ENCODE results near the gene SLC14A1. TPM values are rescaled to one million over a fixed set of nuclear protein-coding genes. Genes with fewer than 3 reads are reported as not detected.

Gene SLC14A1
- total and polyA plus RNA-seq, 10 donors, result 3.4 to 26.0 (median 9.2) TPM

- no peak overlapping the region for H3K27ac ChIP-seq
- TF ChIP-seq POLR2AphosphoS5 (IDR thresholded peaks at IDR 0.05) (no peak), POLR2A (IDR thresholded peaks at IDR 0.05) (no peak), CTCF (IDR thresholded peaks at IDR 0.05 in 8 of 11, conservative IDR thresholded peaks at IDR 0.05 in 3 of 11) (no peak)
- intact Hi-C loops (cut with DNase I; ENCODE audit: low total_unique reads), result no loop called here
- no peaks in the 10 kb centered on the region for H3K27me3 ChIP-seq (replicated peaks in 1 of 7)
- peaks cover 0 to 21% (median 1%) of the 10 kb centered on the region in 6 donors for H3K4me1 ChIP-seq
- H3K9me3 ChIP-seq, result no peaks in the 10 kb centered on the region
- no peaks in the 10 kb centered on the region for H3K36me3 ChIP-seq
- DNase-seq, result no peak
- no peak overlapping the region for H3K4me3 ChIP-seq
- 76 to 87% (median 83%) methylated on average over 6 of the region's 6 CpGs for WGBS, 5 donors
These were observed 43.8 kb upstream of the SLC14A1 start for GRCh38 chr18:45680066-45680690.

- TF ChIP-seq POLR2AphosphoS5 (IDR thresholded peaks at IDR 0.05) (no peak), POLR2A (IDR thresholded peaks at IDR 0.05) (no peak), CTCF (IDR thresholded peaks at IDR 0.05 in 8 of 11, conservative IDR thresholded peaks at IDR 0.05 in 3 of 11) (no peak)
- H3K36me3 ChIP-seq, result no peaks in the 10 kb centered on the region
- H3K4me1 ChIP-seq, result peaks cover 10 to 41% (median 18%) of the 10 kb centered on the region in 6 donors
- H3K9me3 ChIP-seq, result no peaks in the 10 kb centered on the region
- H3K27ac ChIP-seq, result peak overlapping the region in 1 of 8 donors; percentile 31
- no peaks in the 10 kb centered on the region for H3K27me3 ChIP-seq (replicated peaks in 1 of 7)
- 82 to 88% (median 85%) methylated on average over 8 of the region's 8 CpGs for WGBS, 5 donors
- no peak overlapping the region for H3K4me3 ChIP-seq
- DNase-seq, result no peak
- intact Hi-C loops (cut with DNase I; ENCODE audit: low total_unique reads), result no loop called here
These were observed 41.8 kb upstream of the SLC14A1 start for GRCh38 chr18:45682181-45682580.

DNA sequence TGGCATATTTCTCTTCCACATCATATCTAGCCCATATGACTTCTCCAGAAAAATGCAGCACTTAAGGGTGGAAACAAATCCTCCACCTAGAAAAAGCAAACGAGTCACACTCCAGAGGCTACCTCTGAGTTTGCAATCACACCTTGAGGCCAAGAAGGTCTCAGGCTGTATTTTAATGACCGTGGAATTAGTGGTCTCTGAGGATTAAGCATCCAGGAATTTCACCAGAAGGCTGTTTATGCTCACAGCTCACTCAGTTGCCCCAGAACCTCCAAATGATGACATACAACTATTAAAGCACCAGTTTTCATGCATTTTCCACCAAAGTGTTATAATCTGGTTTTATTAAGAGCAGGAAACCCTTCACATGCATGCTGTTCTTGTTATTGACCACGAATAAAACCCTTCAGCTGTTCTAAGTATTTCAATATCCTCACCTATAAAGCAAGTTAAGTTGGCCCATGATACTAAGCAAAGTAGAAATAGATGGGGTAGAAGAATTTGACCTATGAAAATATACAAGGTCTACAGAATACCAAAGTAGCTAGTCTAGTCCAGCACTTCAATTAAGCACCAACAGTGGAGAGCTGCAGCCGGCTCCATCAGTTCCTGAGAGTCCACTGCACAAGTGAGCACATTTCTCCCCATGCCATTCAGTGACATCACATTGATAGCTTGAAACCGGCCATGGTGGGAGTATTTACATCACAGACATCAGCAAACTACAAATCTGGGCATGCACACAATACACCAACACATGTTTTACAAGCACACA is 39.5 kb upstream of the SLC14A1 start:
- Histone ChIP-seq H3K27me3 (replicated peaks in 1 of 7) (no peaks in the 10 kb centered on the region), H3K4me1 (peaks cover 26 to 65% (median 41%) of the 10 kb centered on the region in 6 donors), H3K36me3 (no peaks in the 10 kb centered on the region), H3K4me3 (no peak overlapping the region), H3K9me3 (no peaks in the 10 kb centered on the region), H3K27ac (peak overlapping the region in 1 of 8 donors; percentile 29)
- 69 to 84% (median 83%) methylated on average over 5 of the region's 5 CpGs for WGBS, 5 donors
- TF ChIP-seq POLR2AphosphoS5 (IDR thresholded peaks at IDR 0.05), result no peak
- no peak for TF ChIP-seq POLR2A (IDR thresholded peaks at IDR 0.05)
- TF ChIP-seq CTCF (IDR thresholded peaks at IDR 0.05 in 8 of 11, conservative IDR thresholded peaks at IDR 0.05 in 3 of 11), result no peak
- no peak for DNase-seq
- intact Hi-C loops (cut with DNase I; ENCODE audit: low total_unique reads), result no loop called here
